GM12874 (cell line): Measurements from ENCODE around the gene DENND1A.

Experiments used
- CTCF ChIP-seq: IDR thresholded peaks from 2 replicates; pipeline ENCODE4 v1.5.1; 2011; ENCODE audit warnings: low read depth, mild to moderate bottlenecking, control low read depth, low read length, moderate library complexity; ENCODE audit not compliant: insufficient read depth

Gene DENND1A

GRCh38 chr9:123606141-123606540 is 323.8 kb downstream of the DENND1A start:
- TF ChIP-seq CTCF = no peak

GRCh38 chr9:123605286-123605685 is 324.6 kb downstream of the DENND1A start:
- TF ChIP-seq CTCF = no peak

GRCh38 chr9:123604861-123605260 is 325.1 kb downstream of the DENND1A start:
- no peak for TF ChIP-seq CTCF

- TF ChIP-seq CTCF = no peak
These were observed 328.1 kb downstream of the DENND1A start for GRCh38 chr9:123601828-123602227.

- TF ChIP-seq CTCF = no peak
These were observed 330.1 kb downstream of the DENND1A start for GRCh38 chr9:123599781-123600180.

GRCh38 chr9:123597876-123598556 is 331.9 kb downstream of the DENND1A start:
- TF ChIP-seq CTCF = no peak

GRCh38 chr9:123597048-123597447 is 332.9 kb downstream of the DENND1A start:
- TF ChIP-seq CTCF = no peak
